CD14-positive monocyte (primary cell): ENCODE measurements around the gene IL17B. TPM values are rescaled to one million over a fixed set of nuclear protein-coding genes. Genes with fewer than 3 reads are reported as not detected.

Experiments used
- DNase-seq, 3 donors: peaks; one replicate each; pipeline ENCODE4 v3.0.0-alpha.2; 2011 to 2022
- H2AFZ ChIP-seq: 2 replicates; pipeline ENCODE4 v1.6.0; 2012; ENCODE audit warnings: mild to moderate bottlenecking, low read depth, low read length, inconsistent platforms; ENCODE audit not compliant: insufficient read depth, poor library complexity, severe bottlenecking
- H3K27ac ChIP-seq, 2 donors: 1 replicate in 1 of 2; 2 replicates in 1 of 2; pipeline ENCODE4 v1.5.1; 2012 to 2013; ENCODE audit warnings: low read length in 2 of 2, control low read depth in 1 of 2, inconsistent platforms in 1 of 2, low read depth in 1 of 2, mild to moderate bottlenecking in 1 of 2
- H3K27me3 ChIP-seq, 2 donors: one replicate each; pipeline versions ENCODE4 v1.6.0 to v1.6.1; 2011 to 2013; ENCODE audit warnings: low read length in 2 of 2; ENCODE audit not compliant: control insufficient read depth in 2 of 2, insufficient read depth in 2 of 2
- H3K36me3 ChIP-seq, 2 donors: replicated peaks in 1 of 2; 1 replicate in 1 of 2; 2 replicates in 1 of 2; pipeline versions ENCODE4 v1.5.1 to v1.6.1; 2012 to 2013; ENCODE audit warnings: low read length in 2 of 2, control low read depth in 1 of 2, inconsistent platforms in 1 of 2, mild to moderate bottlenecking in 1 of 2; ENCODE audit not compliant: insufficient read depth in 2 of 2, control insufficient read depth in 1 of 2
- H3K4me1 ChIP-seq, 2 donors: 1 replicate in 1 of 2; 2 replicates in 1 of 2; pipeline versions ENCODE4 v1.5.1 to v1.6.1; 2012 to 2013; ENCODE audit warnings: low read length in 2 of 2, control low read depth in 1 of 2, inconsistent platforms in 1 of 2, mild to moderate bottlenecking in 1 of 2, moderate library complexity in 1 of 2; ENCODE audit not compliant: insufficient read depth in 2 of 2, control insufficient read depth in 1 of 2
- H3K4me2 ChIP-seq: replicated peaks from 2 replicates; pipeline ENCODE3; 2012; ENCODE audit warnings: low read length, moderate library complexity, mild to moderate bottlenecking; ENCODE audit not compliant: poor library complexity, severe bottlenecking; ENCODE audit errors: extremely low read depth
- H3K4me3 ChIP-seq, 3 experiments: fragments of 200-600 bp in 1 of 3; sonication (generic) in 1 of 3; replicated peaks in 1 of 3; 1 replicate in 2 of 3; 2 replicates in 1 of 3; pipeline ENCODE4 v1.5.1; 2011 to 2013; ENCODE audit warnings: low read length in 3 of 3, mild to moderate bottlenecking in 3 of 3, control low read depth in 2 of 3, low read depth in 2 of 3, inconsistent platforms in 1 of 3, moderate library complexity in 1 of 3
- H3K79me2 ChIP-seq: 2 replicates; pipeline ENCODE4 v1.6.0; 2012; ENCODE audit warnings: mild to moderate bottlenecking, control low read depth, inconsistent platforms, low read length, moderate library complexity; ENCODE audit not compliant: insufficient read depth
- H3K9ac ChIP-seq: 2 replicates; pipeline ENCODE4 v1.6.0; 2017; ENCODE audit warnings: low read length, mild to moderate bottlenecking; ENCODE audit not compliant: insufficient read depth, poor library complexity, severe bottlenecking
- H3K9me3 ChIP-seq, 2 donors: replicated peaks in 1 of 2; 1 replicate in 1 of 2; 2 replicates in 1 of 2; pipeline versions ENCODE4 v1.5.1 to v1.6.1; 2012 to 2013; ENCODE audit warnings: low read length in 2 of 2, control low read depth in 1 of 2; ENCODE audit not compliant: control insufficient read depth in 1 of 2, insufficient read depth in 1 of 2
- H4K20me1 ChIP-seq: 2 replicates; pipeline ENCODE4 v1.6.0; 2012; ENCODE audit warnings: mild to moderate bottlenecking, low read length, control low read depth, moderate library complexity; ENCODE audit not compliant: insufficient read depth
- H3K27ac Mint-ChIP-seq, 7 donors: one replicate each; pipeline ENCODE4 v1.8.0; 2020; ENCODE audit warnings: mild to moderate bottlenecking in 7 of 7, mixed read lengths in 7 of 7, moderate library complexity in 6 of 7, inconsistent platforms in 2 of 7
- H3K27me3 Mint-ChIP-seq, 3 donors: one replicate each; pipeline ENCODE4 v1.8.0; 2021 to 2022; ENCODE audit warnings: low read depth in 3 of 3, mild to moderate bottlenecking in 3 of 3, mixed read lengths in 3 of 3, moderate library complexity in 3 of 3, inconsistent platforms in 1 of 3
- H3K36me3 Mint-ChIP-seq, 2 donors: one replicate each; pipeline ENCODE4 v1.8.0; 2020; ENCODE audit warnings: mixed read lengths in 2 of 2, inconsistent platforms in 1 of 2, mild to moderate bottlenecking in 1 of 2
- H3K4me1 Mint-ChIP-seq: one replicate; pipeline ENCODE4 v1.8.0; 2020; ENCODE audit warnings: mild to moderate bottlenecking, mixed read lengths
- H3K4me3 Mint-ChIP-seq, 2 donors: one replicate each; pipeline ENCODE4 v1.8.0; 2020; ENCODE audit warnings: mild to moderate bottlenecking in 2 of 2, mixed read lengths in 2 of 2, moderate library complexity in 1 of 2
- H3K9me3 Mint-ChIP-seq, 7 donors: one replicate each; pipeline ENCODE4 v1.8.0; 2020 to 2022; ENCODE audit warnings: mixed read lengths in 7 of 7, mild to moderate bottlenecking in 6 of 7, moderate library complexity in 6 of 7, inconsistent platforms in 2 of 7
- CTCF ChIP-seq: fragments of 200-600 bp; IDR thresholded peaks from one replicate; pipeline ENCODE4 v1.8.0; 2022; ENCODE audit warnings: antibody characterized with exemption, mild to moderate bottlenecking
- WGBS: methylation state at CpG from one replicate; pipeline ENCODE4 v1.1.5; 2013; ENCODE audit warnings: missing lambda C conversion rate; ENCODE audit not compliant: insufficient coverage; 5-methylcytosine and 5-hydroxymethylcytosine counted together
- intact Hi-C, 2 donors: fragments of 100-400 bp; cut with micrococcal nuclease; formaldehyde crosslinking; loops; one replicate each; pipeline versions ENCODE4 v1.15.0 to v1.15.1; 2023
- polyA plus RNA-seq, 3 donors: library from polyadenylated mRNA; depleted of rRNA in 1 of 3; unstranded in 2 of 3; stranded (reverse) in 1 of 3; fragments of 300-500 nt in 2 of 3; fragments of >200 nt in 1 of 3; fragmentation: Illumina TruSeq in 2 of 3; gene quantifications; 1 replicate in 2 of 3; 2 replicates in 1 of 3; pipeline ENCODE4 v1.2.3, GENCODE V29; 2012 to 2021

Gene IL17B
- polyA plus RNA-seq, 3 donors: not detected

GRCh38 chr5:149333711-149334443 lies 45.2 kb downstream of the IL17B start:
- Mint-ChIP-seq H3K36me3 (no peaks in the 10 kb centered on the region), H3K9me3 (peaks cover 0 to 1% (median 0%) of the 10 kb centered on the region in 7 donors)

GRCh38 chr5:149328177-149328576 lies 50.9 kb downstream of the IL17B start:
- H2AFZ ChIP-seq: no peak overlapping the region
- no peak for TF ChIP-seq CTCF
- H3K79me2 ChIP-seq: no peaks in the 10 kb centered on the region
- H3K4me2 ChIP-seq: no peak overlapping the region
- Mint-ChIP-seq H3K27ac (no peak overlapping the region), H3K27me3 (peaks cover 0 to 1% (median 0%) of the 10 kb centered on the region in 3 donors), H3K9me3 (peaks cover 0 to 4% (median 2%) of the 10 kb centered on the region in 7 donors), H3K4me1 (peaks cover 5% of the 10 kb centered on the region), H3K36me3 (no peaks in the 10 kb centered on the region), H3K4me3 (no peak overlapping the region)
- H3K27ac ChIP-seq: no peak overlapping the region
- no peaks in the 10 kb centered on the region for H3K27me3 ChIP-seq
- intact Hi-C loops: no loop called here
- H3K4me1 ChIP-seq: no peaks in the 10 kb centered on the region
- no peak overlapping the region for H3K4me3 ChIP-seq
- no peak for DNase-seq
- no peak overlapping the region for H3K9ac ChIP-seq
- H3K36me3 ChIP-seq: no peaks in the 10 kb centered on the region
- no peaks in the 10 kb centered on the region for H4K20me1 ChIP-seq
- 100% methylated on average over 3 of the region's 5 CpGs for WGBS
- H3K9me3 ChIP-seq: no peaks in the 10 kb centered on the region

More at GRCh38 chr5:149333711-149334443, 45.2 kb downstream of the IL17B start:
- Mint-ChIP-seq H3K4me1 (no peaks in the 10 kb centered on the region), H3K27me3 (peaks cover 0 to 4% (median 2%) of the 10 kb centered on the region in 3 donors), H3K4me3 (no peak overlapping the region), H3K27ac (no peak overlapping the region)
- Histone ChIP-seq H2AFZ (no peak overlapping the region), H4K20me1 (no peaks in the 10 kb centered on the region), H3K4me1 (no peaks in the 10 kb centered on the region), H3K27me3 (no peaks in the 10 kb centered on the region), H3K4me3 (no peak overlapping the region), H3K36me3 (no peaks in the 10 kb centered on the region), H3K4me2 (no peak overlapping the region), H3K9me3 (no peaks in the 10 kb centered on the region), H3K9ac (no peak overlapping the region), H3K79me2 (no peaks in the 10 kb centered on the region), H3K27ac (no peak overlapping the region)
- no peak for DNase-seq
- no peak for TF ChIP-seq CTCF
- WGBS: 60% methylated on average over 1 of the region's 2 CpGs
- intact Hi-C loops: no loop called here
